Kidney (tissue), 14 donors: ENCODE results near the gene MIF4GD. TPM values are rescaled to one million over a fixed set of nuclear protein-coding genes. Genes with fewer than 3 reads are reported as not detected.

Experiments used
- DNase-seq, 5 donors: peaks; one replicate each; pipeline ENCODE4 v3.0.0-alpha.2; 2013 to 2020
- FAIRE-seq: peaks from 2 replicates; lab custom pipeline; 2012; peaks lifted over from hg19 to GRCh38; lab: Jason Lieb, UNC
- H3K27ac ChIP-seq, 2 donors: one replicate each; pipeline ENCODE4 v1.7.0; 2013; ENCODE audit warnings: low read depth in 2 of 2, low read length in 2 of 2, inconsistent platforms in 1 of 2
- H3K27me3 ChIP-seq: one replicate; pipeline ENCODE4 v1.7.1; 2013; ENCODE audit warnings: low read length, inconsistent platforms; ENCODE audit not compliant: control insufficient read depth, insufficient read depth
- H3K36me3 ChIP-seq, 3 donors: one replicate each; pipeline versions ENCODE4 v1.7.0 to v1.7.1; 2013; ENCODE audit warnings: low read length in 3 of 3, control low read depth in 1 of 3, inconsistent platforms in 1 of 3; ENCODE audit not compliant: insufficient read depth in 3 of 3, control insufficient read depth in 2 of 3
- H3K4me1 ChIP-seq, 3 donors: one replicate each; pipeline versions ENCODE4 v1.7.0 to v1.7.1; 2013; ENCODE audit warnings: low read length in 3 of 3, inconsistent platforms in 1 of 3, low read depth in 1 of 3; ENCODE audit not compliant: control insufficient read depth in 2 of 3, insufficient read depth in 2 of 3
- H3K4me3 ChIP-seq, 3 donors: one replicate each; pipeline versions ENCODE4 v1.7.0 to v1.8.1; 2013; ENCODE audit warnings: low read length in 3 of 3, control low read depth in 1 of 3, inconsistent platforms in 1 of 3
- H3K9ac ChIP-seq, 3 donors: one replicate each; pipeline versions ENCODE4 v1.7.0 to v1.7.1; 2013; ENCODE audit warnings: low read length in 3 of 3, control low read depth in 1 of 3, inconsistent platforms in 1 of 3
- H3K9me3 ChIP-seq, 3 donors: one replicate each; pipeline versions ENCODE4 v1.7.0 to v1.7.1; 2013; ENCODE audit warnings: low read length in 3 of 3, control low read depth in 1 of 3, inconsistent platforms in 1 of 3; ENCODE audit not compliant: control insufficient read depth in 2 of 3, insufficient read depth in 1 of 3
- intact Hi-C: fragments of 100-400 bp; cut with DNase I; formaldehyde crosslinking; loops from one replicate; pipeline ENCODE4 v1.11.1; 2022
- polyA plus RNA-seq: library from polyadenylated mRNA; stranded (reverse); fragments of 350-450 nt; fragmentation: Illumina TruSeq; extraction: RNeasy Lipid Tissue Mini Kit (QIAGEN cat#74804); gene quantifications from one replicate; pipeline ENCODE4 v1.2.3, GENCODE V29; 2014; ENCODE audit warnings: low read depth, low replicate concordance; ENCODE audit not compliant: insufficient read depth
- total RNA-seq: library from RNA; stranded (reverse); fragmentation: NEBNext Ultra II Directional; extraction: Animal tissue kit (Norgen Biotek cat#: 25700); gene quantifications from one replicate; pipeline ENCODE4 v1.2.1, GENCODE V29; 2021
- TF ChIP-seq, protein P1 (sequence below): IDR thresholded peaks from 3 replicates; pipeline ENCODE4 v1.5.1; 2012; ENCODE audit warnings: mild to moderate bottlenecking, moderate library complexity, borderline replicate concordance; ENCODE audit not compliant: insufficient read depth; ENCODE audit errors: extremely low read depth
- donor health status: control.
- donor health status: control.
- donor health status: control.
- donor health status: control.
- donor health status: control.
- donor health status: DM: yes; HTN: yes; CAD: no.
- donor health status: Normal renal cell carcinoma (clear cell type).

Gene MIF4GD
- total and polyA plus RNA-seq, 2 donors from 2014 or later, result 28.2 to 30.1 TPM

DNA sequence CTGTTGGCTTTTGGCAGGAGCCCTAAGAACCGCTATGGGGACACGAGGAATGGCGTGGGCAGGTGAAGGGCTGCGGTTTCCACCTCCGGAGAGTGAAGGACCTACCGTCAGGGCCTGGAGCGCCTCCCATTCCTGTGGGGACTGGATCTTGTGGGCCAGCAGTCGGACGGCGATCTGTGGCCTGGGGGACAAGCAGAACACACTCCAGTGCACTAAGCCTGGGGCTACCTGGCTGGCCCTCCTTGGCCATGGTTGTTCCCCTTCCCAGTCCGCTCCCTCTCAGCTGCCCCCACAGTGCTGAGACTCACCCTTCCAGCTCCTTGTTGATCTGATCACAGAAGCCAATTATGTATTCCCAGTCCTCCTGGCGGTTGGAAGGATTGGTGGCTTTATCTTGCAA lies 24.6 kb downstream of the MIF4GD start:
- Histone ChIP-seq H3K4me1 (peaks cover 0 to 4% (median 0%) of the 10 kb centered on the region in 3 donors), H3K9ac (no peak overlapping the region), H3K27me3 (no peaks in the 10 kb centered on the region), H3K4me3 (no peak overlapping the region), H3K9me3 (no peaks in the 10 kb centered on the region), H3K27ac (no peak overlapping the region), H3K36me3 (peaks cover 7 to 50% (median 31%) of the 10 kb centered on the region in 3 donors)
- no peak for FAIRE-seq
- intact Hi-C loops, result no loop called here
- no peak for DNase-seq
- TF ChIP-seq, protein P1, sequence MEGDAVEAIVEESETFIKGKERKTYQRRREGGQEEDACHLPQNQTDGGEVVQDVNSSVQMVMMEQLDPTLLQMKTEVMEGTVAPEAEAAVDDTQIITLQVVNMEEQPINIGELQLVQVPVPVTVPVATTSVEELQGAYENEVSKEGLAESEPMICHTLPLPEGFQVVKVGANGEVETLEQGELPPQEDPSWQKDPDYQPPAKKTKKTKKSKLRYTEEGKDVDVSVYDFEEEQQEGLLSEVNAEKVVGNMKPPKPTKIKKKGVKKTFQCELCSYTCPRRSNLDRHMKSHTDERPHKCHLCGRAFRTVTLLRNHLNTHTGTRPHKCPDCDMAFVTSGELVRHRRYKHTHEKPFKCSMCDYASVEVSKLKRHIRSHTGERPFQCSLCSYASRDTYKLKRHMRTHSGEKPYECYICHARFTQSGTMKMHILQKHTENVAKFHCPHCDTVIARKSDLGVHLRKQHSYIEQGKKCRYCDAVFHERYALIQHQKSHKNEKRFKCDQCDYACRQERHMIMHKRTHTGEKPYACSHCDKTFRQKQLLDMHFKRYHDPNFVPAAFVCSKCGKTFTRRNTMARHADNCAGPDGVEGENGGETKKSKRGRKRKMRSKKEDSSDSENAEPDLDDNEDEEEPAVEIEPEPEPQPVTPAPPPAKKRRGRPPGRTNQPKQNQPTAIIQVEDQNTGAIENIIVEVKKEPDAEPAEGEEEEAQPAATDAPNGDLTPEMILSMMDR, result no peak

DNA sequence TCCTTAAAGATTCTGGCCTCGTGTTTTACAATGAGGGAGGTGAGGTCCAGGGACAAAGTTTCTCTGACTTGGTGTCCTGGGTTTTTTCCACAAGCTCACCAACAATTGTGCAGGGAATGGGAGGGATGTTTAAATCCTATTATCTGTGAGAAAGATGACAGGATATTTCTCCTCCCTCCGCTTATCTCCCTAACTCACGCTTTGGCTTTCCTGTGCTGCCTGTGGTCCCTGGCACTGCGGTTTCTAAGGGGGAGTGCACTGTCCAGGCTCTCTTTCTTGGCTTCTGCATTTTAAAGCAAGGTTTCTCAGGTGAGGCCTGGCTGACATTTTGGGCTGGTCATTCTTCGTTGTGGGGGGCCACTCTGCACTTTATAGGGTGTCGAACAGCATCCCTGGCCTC lies 26.0 kb downstream of the MIF4GD start:
- DNase-seq (no peak), FAIRE-seq (no peak)
- peaks cover 8 to 56% (median 38%) of the 10 kb centered on the region in 3 donors for H3K36me3 ChIP-seq
- peaks cover 0 to 1% (median 0%) of the 10 kb centered on the region in 3 donors for H3K4me1 ChIP-seq
- intact Hi-C loops, result no loop called here
- no peak overlapping the region for H3K9ac ChIP-seq
- no peaks in the 10 kb centered on the region for H3K27me3 ChIP-seq
- no peak overlapping the region for H3K27ac ChIP-seq
- no peak overlapping the region for H3K4me3 ChIP-seq
- H3K9me3 ChIP-seq, result no peaks in the 10 kb centered on the region
- TF ChIP-seq, protein P1, result no peak

DNA sequence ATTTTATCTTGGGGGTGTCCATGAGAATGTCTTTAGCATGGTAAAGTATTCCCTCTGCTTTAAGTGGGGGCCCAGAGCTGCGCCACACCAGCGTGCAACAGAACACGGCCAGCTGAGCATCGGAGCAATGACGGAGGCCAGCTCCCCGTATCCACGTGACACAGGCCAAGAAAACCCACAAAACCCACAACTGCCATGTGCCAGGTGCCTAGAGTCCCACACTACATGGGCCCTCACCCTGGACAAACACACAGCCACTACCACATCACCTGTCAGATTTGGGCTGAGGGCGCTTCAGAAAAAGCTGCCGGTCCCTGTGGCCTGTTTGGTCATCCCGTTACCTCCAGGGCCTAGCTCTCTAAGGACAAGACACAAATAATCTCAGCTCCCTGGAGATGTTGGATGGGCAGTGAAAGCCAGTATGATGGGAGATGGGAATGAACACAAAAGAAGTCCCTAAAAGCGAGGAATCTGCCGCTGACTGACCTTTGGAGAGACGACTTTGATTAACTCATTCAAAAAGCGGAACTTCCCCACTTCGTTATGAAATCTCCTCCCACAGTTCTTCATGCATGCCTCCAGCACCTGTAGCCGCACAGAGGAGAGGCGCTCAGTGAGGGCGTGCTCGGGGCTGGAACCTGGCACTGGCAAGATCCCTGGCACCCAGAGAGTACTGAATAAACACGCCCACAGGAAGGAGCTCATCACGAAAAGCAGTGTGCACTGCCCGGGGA lies 26.7 kb downstream of the MIF4GD start:
- Histone ChIP-seq H3K9ac (no peak overlapping the region), H3K27me3 (no peaks in the 10 kb centered on the region), H3K4me3 (no peak overlapping the region), H3K4me1 (no peaks in the 10 kb centered on the region), H3K9me3 (no peaks in the 10 kb centered on the region), H3K27ac (no peak overlapping the region), H3K36me3 (peaks cover 8 to 59% (median 38%) of the 10 kb centered on the region in 3 donors)
- DNase-seq (no peak), FAIRE-seq (no peak)
- TF ChIP-seq, protein P1, result no peak
- intact Hi-C loops, result no loop called here
